A673 (cell line): ENCODE measurements around the gene OR1E1.

ENCODE experiments used
- EZH2 ChIP-seq: fragments of 200-600 bp; sonication (generic); IDR thresholded peaks from 2 replicates; pipeline ENCODE4 v1.6.1; 2017; ENCODE audit warnings: borderline replicate concordance, low read depth, mild to moderate bottlenecking, mixed read lengths, antibody characterized with exemption, low read length; ENCODE audit not compliant: poor library complexity, severe bottlenecking
- TF ChIP-seq, protein P1 (sequence below): fragments of 300-800, 200-600 bp; sonication (generic); conservative IDR thresholded peaks from 2 replicates; pipeline ENCODE4 v1.5.1; 2017; ENCODE audit warnings: low read depth, mild to moderate bottlenecking, antibody characterized with exemption, low read length, moderate library complexity, mixed read lengths

DNA sequence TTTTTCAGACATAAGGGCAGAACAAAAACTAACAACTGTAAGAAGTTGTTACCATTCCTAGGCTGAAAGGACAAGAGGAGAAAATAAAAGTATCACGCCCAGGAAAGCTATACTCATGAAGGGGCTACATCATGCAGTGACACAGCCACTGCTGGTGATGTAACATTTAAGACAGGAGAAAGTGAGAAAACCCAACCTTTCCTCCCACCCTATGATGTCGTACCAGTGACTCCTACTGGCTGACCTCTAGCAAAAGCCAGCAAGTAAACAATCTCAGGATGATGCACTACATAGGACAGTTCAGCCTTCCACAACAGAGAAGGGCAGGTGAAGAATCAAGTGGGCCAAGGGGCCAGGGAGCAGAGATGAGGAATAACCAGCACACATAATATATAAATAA lies 49.4 kb upstream of the OR1E1 start:
- TF ChIP-seq, protein P1, sequence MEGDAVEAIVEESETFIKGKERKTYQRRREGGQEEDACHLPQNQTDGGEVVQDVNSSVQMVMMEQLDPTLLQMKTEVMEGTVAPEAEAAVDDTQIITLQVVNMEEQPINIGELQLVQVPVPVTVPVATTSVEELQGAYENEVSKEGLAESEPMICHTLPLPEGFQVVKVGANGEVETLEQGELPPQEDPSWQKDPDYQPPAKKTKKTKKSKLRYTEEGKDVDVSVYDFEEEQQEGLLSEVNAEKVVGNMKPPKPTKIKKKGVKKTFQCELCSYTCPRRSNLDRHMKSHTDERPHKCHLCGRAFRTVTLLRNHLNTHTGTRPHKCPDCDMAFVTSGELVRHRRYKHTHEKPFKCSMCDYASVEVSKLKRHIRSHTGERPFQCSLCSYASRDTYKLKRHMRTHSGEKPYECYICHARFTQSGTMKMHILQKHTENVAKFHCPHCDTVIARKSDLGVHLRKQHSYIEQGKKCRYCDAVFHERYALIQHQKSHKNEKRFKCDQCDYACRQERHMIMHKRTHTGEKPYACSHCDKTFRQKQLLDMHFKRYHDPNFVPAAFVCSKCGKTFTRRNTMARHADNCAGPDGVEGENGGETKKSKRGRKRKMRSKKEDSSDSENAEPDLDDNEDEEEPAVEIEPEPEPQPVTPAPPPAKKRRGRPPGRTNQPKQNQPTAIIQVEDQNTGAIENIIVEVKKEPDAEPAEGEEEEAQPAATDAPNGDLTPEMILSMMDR = 0 out of 2 replicates have a peak, but pooled peaks have one; percentile 21
- no peak for TF ChIP-seq EZH2
